ENCODE results near the gene TBXAS1.
A peak's percentile ranks its signal among the peaks of the same experiment; 100 is the strongest.

The TBXAS1 gene

DNA sequence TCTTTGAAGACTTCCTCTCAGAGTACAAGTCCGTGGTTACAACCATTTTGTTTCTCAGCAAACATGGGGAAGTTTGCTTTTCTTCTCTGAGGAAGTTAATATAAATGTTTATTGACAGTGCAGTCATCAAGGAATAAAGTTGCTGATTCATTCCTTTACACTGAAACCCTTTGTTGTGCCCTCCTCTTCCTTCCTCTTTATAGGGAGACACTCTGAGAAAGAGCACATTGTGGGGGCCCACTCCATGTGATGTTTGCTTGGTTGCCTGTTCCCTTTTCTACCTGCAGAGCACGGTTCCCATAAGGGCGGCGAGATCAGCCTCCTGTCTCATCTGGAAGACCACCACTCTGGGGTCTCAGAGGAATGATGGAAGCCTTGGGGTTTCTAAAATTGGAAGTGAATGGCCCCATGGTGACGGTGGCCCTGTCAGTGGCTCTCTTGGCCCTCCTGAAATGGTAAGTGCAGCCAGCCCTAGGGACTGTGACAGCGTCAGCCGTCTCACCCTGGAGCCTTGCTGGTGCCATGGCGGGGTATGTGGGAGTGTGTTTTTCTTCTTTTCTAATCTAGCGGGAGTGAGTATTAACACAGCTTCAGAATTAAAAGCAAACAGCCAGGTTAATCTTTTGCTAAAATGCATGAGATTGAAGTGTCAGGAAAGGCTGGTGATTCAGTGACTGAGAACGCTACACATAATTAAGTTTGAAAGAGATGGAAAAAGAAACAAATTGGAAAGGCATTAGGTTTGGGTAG lies at the start of gene TBXAS1:
Gene TBXAS1, plus strand, starts transcription at position 240 of the 750 bp plus-strand sequence. Its CDS starts 127 bp downstream, at position 367.
- peak; percentile 67 for DNase-seq

GRCh38 chr7:139782932-139783331 lies 46.1 kb upstream of the TBXAS1 start:
- DNase-seq, result no peak

GRCh38 chr7:139783647-139784385 lies 45.2 kb upstream of the TBXAS1 start:
- DNase-seq, result no peak

DNA sequence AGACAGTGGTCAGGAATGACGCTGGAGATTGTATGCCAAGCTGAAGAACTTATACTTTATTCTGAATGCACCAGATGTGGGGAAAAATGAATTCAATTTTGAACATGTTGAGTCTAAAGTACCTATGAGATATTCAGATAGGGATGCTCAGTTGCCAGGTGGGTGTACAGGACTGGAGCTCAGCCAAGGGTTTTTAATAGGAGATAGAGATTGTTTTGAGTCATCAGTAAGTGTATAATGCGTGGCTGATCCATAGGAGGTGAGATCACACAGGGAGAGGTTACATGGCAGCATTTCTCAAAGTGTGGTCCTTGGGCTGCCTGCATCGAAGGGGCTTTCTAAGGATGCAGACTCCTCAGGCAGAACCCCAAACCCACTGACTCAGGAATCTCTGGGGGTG lies 44.4 kb upstream of the TBXAS1 start:
- DNase-seq, result no peak

GRCh38 chr7:139791316-139791715 lies 37.7 kb upstream of the TBXAS1 start:
- no peak for DNase-seq

DNA sequence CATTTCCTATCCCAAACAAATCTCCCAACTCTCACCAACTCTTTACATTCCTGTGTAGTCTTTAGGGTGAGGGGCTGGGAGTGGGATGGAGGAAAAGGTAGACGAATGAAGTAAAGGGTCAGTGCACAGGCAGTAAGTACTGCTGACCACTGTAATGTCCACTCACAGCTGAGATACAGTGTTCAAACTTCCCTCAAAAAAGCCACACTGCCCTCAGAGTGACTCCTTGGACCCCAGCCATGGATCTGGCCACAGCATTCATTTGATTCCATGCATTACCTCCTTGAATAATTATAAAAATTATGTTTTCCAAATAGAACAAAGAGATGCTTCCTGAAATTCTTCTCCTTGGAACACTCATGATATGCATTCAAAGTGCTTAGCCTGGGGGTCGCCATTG lies 31.5 kb upstream of the TBXAS1 start:
- DNase-seq, result no peak

- no peak for DNase-seq
These were observed 30.8 kb upstream of the TBXAS1 start for GRCh38 chr7:139798221-139798620.

- no peak for DNase-seq
These were observed 30.2 kb upstream of the TBXAS1 start for GRCh38 chr7:139798892-139799291.

DNA sequence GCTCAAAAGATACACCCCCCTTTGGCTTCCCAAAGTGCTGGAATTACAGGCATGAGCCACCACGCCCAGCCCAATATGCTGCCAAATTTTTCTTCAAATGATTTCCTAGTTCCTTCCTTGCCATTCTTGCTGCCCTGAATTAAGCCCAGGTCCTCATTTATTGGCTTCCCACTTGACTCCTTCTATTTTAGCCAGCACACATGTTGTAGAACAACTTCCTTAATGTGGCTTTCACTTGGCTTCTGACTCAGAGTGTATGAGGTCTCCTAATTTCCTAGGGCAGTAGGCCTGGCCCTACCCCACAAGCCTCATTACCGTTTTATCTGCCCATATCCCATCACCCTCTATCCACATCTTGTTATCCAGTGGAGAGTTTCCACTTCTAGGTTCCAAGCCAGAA lies 29.5 kb upstream of the TBXAS1 start:
- DNase-seq, result no peak

DNA sequence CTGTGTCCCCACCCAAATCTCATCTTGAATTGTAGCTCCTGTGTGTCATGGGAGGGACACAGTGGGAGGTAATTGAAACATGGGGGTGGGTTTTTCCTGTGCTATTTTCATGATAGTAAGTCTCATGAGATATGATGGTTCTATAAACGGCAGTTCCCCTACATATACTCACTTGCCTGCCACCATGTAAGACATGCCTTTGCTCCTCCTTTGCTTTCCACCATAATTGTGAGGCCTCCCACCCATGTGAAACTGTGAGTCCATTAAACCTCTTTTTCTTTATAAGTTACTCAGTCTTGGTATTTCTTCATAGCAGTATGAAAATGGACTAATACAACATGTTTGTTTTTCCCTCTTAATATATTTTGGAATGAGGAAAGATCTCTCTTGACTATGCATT lies 24.5 kb upstream of the TBXAS1 start:
- no peak for DNase-seq

DNA sequence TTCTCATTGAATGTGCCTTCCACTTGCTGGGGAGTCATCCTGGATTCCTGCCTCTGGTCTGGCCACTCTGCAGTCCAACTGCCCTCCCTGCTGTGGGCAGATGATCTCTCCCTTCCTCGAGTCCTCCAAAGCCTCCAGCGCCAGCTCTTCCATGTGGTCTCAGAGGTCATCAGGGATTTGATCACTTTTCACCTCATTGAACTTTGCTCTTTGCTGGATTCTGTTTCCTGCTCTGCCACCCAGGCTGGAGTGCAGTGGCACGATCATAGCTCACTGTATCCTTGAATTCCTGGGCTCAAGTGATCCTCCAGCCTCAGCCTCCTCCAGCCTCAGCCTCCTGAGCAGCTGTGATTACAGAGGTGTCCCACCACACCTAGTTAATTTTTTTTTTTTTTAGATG lies 22.1 kb upstream of the TBXAS1 start:
- no peak for DNase-seq

GRCh38 chr7:139808427-139808826 lies 20.6 kb upstream of the TBXAS1 start:
- no peak for DNase-seq

DNA sequence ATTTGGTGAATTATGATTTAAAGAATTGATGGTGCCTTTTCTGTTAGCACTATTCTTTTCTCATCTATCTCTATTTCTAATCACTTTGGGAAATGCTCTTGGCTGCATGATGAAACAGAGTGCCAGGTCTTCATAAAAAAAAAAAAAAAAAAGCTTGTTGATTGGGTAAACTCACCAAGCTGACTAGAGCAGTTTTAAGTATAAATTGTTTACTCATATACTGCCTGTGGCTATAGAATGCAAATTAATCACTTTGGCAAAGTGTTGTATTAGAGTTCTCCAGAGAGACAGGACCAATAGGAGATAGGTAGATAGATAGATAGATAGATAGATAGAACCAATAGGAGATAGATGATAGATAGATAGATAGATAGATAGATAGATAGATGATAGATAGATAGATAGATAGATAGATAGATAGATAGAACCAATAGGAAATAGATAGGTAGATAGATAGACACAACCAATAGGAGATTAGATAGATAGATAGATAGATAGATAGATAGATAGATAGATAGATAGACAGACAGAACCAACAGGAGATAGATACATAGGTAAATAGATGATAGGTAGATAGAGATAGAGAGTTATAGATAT lies 20.1 kb upstream of the TBXAS1 start:
- DNase-seq, result no peak

GRCh38 chr7:139811066-139811465 lies 18.0 kb upstream of the TBXAS1 start:
- DNase-seq, result no peak

- DNase-seq, result no peak
These were observed 15.9 kb upstream of the TBXAS1 start for GRCh38 chr7:139813151-139813550.

DNA sequence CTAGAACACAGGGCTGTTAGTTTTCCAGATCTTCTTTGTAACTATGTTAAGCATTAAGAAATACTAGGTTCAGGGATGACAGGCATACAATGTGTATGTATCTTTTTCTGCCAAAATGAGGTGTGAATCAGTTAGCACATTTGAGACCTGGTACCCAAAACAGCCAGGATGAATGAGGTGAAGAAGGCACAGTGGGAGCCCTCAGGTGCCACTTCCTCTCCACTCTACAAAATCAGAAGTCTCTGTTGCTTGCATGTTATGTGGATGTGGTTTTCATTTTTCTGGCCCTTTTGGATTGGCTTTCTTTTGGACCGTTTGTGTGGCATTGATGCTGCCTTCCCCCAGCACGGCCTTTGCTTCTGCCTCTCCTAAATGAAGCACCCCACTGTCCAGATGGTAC lies 15.4 kb upstream of the TBXAS1 start:
- DNase-seq, result no peak

DNA sequence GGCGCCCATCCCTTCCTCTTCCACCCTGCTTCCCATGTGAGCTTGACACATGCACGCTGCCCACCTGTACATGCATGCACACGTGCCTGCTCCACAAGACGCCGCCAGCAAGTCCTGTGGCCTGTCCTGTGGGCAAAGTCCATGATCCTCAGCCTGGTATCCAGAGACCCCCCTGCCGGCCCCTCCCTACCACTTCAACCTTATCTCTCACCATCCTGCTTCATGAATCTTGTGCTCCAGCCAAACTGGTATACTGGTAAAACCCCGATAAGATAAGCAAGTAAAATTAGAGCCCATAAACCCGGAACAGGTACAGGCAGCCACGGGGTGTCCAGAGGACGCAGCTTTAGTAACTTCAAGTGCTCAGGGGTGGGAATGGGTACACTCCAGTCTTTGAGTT lies 11.8 kb upstream of the TBXAS1 start:
- no peak for DNase-seq

DNA sequence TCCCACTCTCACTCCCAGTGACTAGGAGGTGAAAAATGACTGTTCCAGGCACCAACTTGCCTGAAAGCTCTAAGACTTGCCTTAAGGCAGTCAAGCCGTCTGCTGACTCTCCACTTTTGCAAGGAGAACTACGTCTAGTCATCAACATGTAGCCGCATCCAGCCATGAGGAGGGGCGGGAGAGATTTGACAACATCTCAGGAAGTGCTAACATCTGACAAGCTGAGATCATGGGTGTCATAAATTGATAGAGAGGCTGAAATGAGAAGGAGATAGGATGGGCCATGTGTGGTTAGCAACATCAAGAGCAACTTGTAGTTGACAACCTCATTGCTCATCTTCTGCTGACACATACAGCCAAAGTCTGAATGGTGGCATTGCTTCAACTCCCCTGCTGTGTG lies 9.0 kb upstream of the TBXAS1 start:
- DNase-seq, result no peak

DNA sequence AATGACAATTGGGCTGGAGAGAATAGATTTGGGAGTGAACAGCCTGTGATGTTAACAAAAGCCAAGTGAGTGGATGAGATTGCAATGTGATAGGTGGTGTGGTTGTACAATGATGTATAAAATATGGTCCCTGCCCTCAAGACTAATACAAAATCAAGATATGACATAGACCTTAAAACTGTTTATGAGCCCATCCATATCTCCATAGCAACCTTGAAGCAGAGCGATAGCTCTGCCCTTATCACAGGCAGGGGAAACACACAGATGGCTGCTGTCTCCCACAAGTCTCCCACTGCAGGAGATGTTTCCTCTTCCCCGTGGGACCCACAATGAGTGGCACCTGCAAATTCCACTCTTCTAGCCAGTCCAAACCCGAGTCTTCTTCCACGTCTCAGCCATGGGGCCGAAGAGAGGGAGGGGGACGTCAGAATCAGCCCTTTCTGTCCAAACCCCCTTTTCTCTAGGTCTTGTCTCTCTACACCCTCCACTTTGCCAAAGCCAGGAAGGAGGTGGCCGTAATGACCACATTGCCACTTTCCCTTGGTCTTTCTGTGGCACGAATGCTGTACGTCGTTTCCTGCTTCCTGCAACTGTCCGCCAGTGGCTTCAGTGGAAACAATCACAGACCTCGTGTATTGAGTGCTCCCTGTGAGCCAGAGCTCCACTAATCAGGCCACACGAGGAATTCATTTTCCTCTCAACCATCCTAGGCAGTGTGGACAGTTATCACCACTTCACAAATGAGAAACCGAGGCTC lies 7.5 kb upstream of the TBXAS1 start:
- DNase-seq, result no peak

- no peak for DNase-seq
These were observed 6.2 kb upstream of the TBXAS1 start for GRCh38 chr7:139822855-139823254.

DNA sequence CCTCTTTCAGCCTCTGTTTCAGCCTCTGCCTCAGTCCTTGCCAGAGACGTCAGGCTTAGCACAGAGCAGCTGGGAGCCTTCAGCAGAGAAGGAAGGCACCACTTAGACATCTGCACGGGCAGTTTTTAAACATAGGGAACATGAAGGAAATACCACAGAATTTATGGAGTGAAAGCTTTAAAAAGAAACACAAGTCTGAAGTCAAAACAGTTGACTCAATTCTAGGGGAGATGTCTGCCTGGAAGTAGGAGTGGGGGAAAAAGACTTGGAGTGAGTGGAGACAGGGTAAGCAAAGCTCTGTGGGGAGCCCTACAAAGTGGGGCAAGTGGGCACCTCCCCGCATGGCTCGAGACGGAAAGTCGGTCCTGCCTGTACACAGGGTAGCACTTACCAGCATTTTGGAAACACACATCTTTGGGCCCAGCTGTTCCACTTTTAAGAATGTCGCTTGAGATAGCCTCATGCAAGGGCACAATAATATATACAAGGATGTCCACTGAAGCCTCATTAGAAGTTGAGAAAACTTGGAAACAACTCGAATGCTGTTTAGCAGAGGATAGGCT lies 5.0 kb upstream of the TBXAS1 start:
- DNase-seq, result no peak

- no peak for DNase-seq
These were observed 3.3 kb upstream of the TBXAS1 start for GRCh38 chr7:139825666-139826290.

DNA sequence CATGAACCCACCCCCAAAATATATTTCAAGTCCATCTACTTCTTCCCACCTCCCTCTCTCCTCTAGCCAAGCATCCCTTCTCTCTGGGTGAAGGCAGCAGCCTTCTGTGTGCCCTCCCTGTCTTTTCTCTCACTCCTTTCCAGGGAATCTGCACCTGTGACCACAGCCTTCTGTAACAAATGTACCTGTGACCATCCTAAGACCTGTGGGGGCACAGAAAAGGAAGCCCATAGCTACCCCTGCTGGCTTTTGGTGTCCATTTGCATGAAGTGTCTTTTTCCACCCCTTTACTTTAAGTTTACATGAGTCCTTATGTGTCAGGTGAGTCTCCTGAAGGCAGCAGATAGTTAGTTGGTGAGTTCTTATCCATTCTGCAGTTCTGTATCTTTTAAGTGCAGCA lies 2.0 kb upstream of the TBXAS1 start:
- DNase-seq, result no peak

Measured in activated effector memory CD4-positive, alpha-beta T cell treated with anti-CD3 and anti-CD28 coated beads, Interleukin-2, amount 50 U/mL, for 16 hours (primary cell).